Brain microvascular endothelial cell (primary cell): ENCODE measurements around the gene FRMD3.

Source experiments
- DNase-seq: peaks from one replicate; pipeline ENCODE4 v3.0.0-alpha.2; 2020
- H3K27ac ChIP-seq: fragments of 250-450 bp; sonication (Bioruptor Pico); 2 replicates; pipeline ENCODE4 v1.5.1; 2020; ENCODE audit warnings: mild to moderate bottlenecking, moderate library complexity
- H3K27me3 ChIP-seq: fragments of 250-450 bp; sonication (Bioruptor Pico); replicated peaks from 2 replicates; pipeline ENCODE4 v1.5.1; 2020; ENCODE audit warnings: mild to moderate bottlenecking
- H3K36me3 ChIP-seq: fragments of 250-450 bp; sonication (Bioruptor Pico); replicated peaks from 2 replicates; pipeline ENCODE4 v1.5.1; 2020; ENCODE audit warnings: mild to moderate bottlenecking
- H3K4me3 ChIP-seq: 2 replicates; pipeline ENCODE4 v1.5.1; 2011; ENCODE audit warnings: low read depth, mild to moderate bottlenecking, control low read depth, low read length, moderate library complexity
- CTCF ChIP-seq: IDR thresholded peaks from 2 replicates; pipeline ENCODE4 v1.5.1; 2011; ENCODE audit warnings: low read depth, mild to moderate bottlenecking, moderate library complexity, low read length, control low read depth, inconsistent platforms; ENCODE audit errors: missing control alignments
- in situ Hi-C: cut with HindIII; loops from 2 replicates; pipeline ENCODE4 v1.10.0; 2017; ENCODE audit warnings: low sequenced_read_pairs, low pct_ligation_motif_present

FRMD3 gene

GRCh38 chr9:83473488-83473971 lies 64.7 kb downstream of the FRMD3 start:
- in situ Hi-C loops = no loop called here
- peak overlapping the region; percentile 10 for H3K4me3 ChIP-seq

GRCh38 chr9:83472764-83473163 lies 65.4 kb downstream of the FRMD3 start:
- in situ Hi-C loops = no loop called here
- H3K4me3 ChIP-seq = no peak overlapping the region
- no peaks in the 10 kb centered on the region for H3K27me3 ChIP-seq
- TF ChIP-seq CTCF = no peak
- no peak overlapping the region for H3K27ac ChIP-seq
- no peaks in the 10 kb centered on the region for H3K36me3 ChIP-seq
- DNase-seq = no peak

More at GRCh38 chr9:83473488-83473971, 64.7 kb downstream of the FRMD3 start:
- DNase-seq = peak; percentile 2
- H3K36me3 ChIP-seq = no peaks in the 10 kb centered on the region
- no peak for TF ChIP-seq CTCF
- H3K27ac ChIP-seq = no peak overlapping the region
- no peaks in the 10 kb centered on the region for H3K27me3 ChIP-seq

GRCh38 chr9:83472221-83472665 lies 66.0 kb downstream of the FRMD3 start:
- H3K36me3 ChIP-seq = no peaks in the 10 kb centered on the region
- H3K27ac ChIP-seq = no peak overlapping the region
- no peak for TF ChIP-seq CTCF
- H3K4me3 ChIP-seq = no peak overlapping the region
- in situ Hi-C loops = no loop called here
- DNase-seq = peak; percentile 14
- no peaks in the 10 kb centered on the region for H3K27me3 ChIP-seq

GRCh38 chr9:83471241-83471640 lies 67.0 kb downstream of the FRMD3 start:
- no peaks in the 10 kb centered on the region for H3K36me3 ChIP-seq
- H3K27me3 ChIP-seq = no peaks in the 10 kb centered on the region
- no peak overlapping the region for H3K4me3 ChIP-seq
- H3K27ac ChIP-seq = no peak overlapping the region
- in situ Hi-C loops = no loop called here
- no peak for TF ChIP-seq CTCF
- DNase-seq = no peak

GRCh38 chr9:83469722-83470121 lies 68.5 kb downstream of the FRMD3 start:
- H3K36me3 ChIP-seq = no peaks in the 10 kb centered on the region
- DNase-seq = no peak
- TF ChIP-seq CTCF = no peak
- no peak overlapping the region for H3K27ac ChIP-seq
- H3K4me3 ChIP-seq = no peak overlapping the region
- no peaks in the 10 kb centered on the region for H3K27me3 ChIP-seq
- in situ Hi-C loops = no loop called here

GRCh38 chr9:83468821-83469220 lies 69.4 kb downstream of the FRMD3 start:
- no peak for TF ChIP-seq CTCF
- in situ Hi-C loops = no loop called here

More at GRCh38 chr9:83468821-83469220, 69.4 kb downstream of the FRMD3 start:
- no peak for DNase-seq
- H3K4me3 ChIP-seq = no peak overlapping the region
- H3K36me3 ChIP-seq = no peaks in the 10 kb centered on the region
- H3K27ac ChIP-seq = no peak overlapping the region
- H3K27me3 ChIP-seq = no peaks in the 10 kb centered on the region
